OCI-LY7 (cell line): ENCODE measurements around the gene CGB7. TPM values are rescaled to one million over a fixed set of nuclear protein-coding genes. Genes with fewer than 3 reads are reported as not detected.

ENCODE experiments used
- BruUV-seq: library from RNA; stranded (reverse); fragments of 400-500 nt; replicated peaks from 2 replicates; lab custom pipeline; 2021; lab: Mats Ljungman, UMichigan
- CTCF ChIA-PET: fragments of 300-600 bp; sonication (Branson Sonifier 250); formaldehyde crosslinking; loops from one replicate; lab custom pipeline; 2022; ENCODE audit warnings: antibody characterized with exemption; ENCODE audit not compliant: unreplicated experiment; lab: Charles Lee
- POLR2A ChIA-PET: fragments of 300-600 bp; sonication (Branson Sonifier 250); formaldehyde crosslinking; loops from one replicate; lab custom pipeline; 2022; ENCODE audit warnings: antibody characterized with exemption; lab: Charles Lee
- DNase-seq: peaks from one replicate; pipeline ENCODE4 v3.0.0-alpha.2; 2015; ENCODE audit warnings: low spot score
- H2AFZ ChIP-seq: fragments of 200-600 bp; sonication (generic), shearing (Covaris generic); 2 replicates; pipeline ENCODE4 v1.6.1; 2014; ENCODE audit warnings: mild to moderate bottlenecking, antibody characterized with exemption, low read length, moderate library complexity
- H3K27ac ChIP-seq: fragments of 200-600 bp; sonication (generic); 2 replicates; pipeline ENCODE4 v1.5.1; 2014; ENCODE audit warnings: mixed run types, low read depth, mild to moderate bottlenecking, moderate library complexity, low read length, inconsistent platforms; ENCODE audit not compliant: poor library complexity, severe bottlenecking
- H3K36me3 ChIP-seq: fragments of 200-600 bp; sonication (generic); 2 replicates; pipeline ENCODE4 v1.6.1; 2014; ENCODE audit warnings: mild to moderate bottlenecking, antibody characterized with exemption, low read length, moderate library complexity, mixed read lengths; ENCODE audit not compliant: insufficient read depth
- H3K4me1 ChIP-seq: fragments of 200-600 bp; sonication (generic); 2 replicates; pipeline ENCODE4 v1.5.1; 2014; ENCODE audit warnings: mild to moderate bottlenecking, low read length; ENCODE audit not compliant: insufficient read depth, poor library complexity, severe bottlenecking
- H3K4me2 ChIP-seq: fragments of 200-600 bp; sonication (generic); 2 replicates; pipeline ENCODE4 v1.6.1; 2014; ENCODE audit warnings: mild to moderate bottlenecking, low read length
- H3K4me3 ChIP-seq: fragments of 200-600 bp; sonication (generic); 2 replicates; pipeline ENCODE4 v1.5.1; 2014; ENCODE audit warnings: mild to moderate bottlenecking, low read depth, low read length; ENCODE audit not compliant: poor library complexity, severe bottlenecking
- H3K79me2 ChIP-seq: fragments of 200-600 bp; sonication (generic); 2 replicates; pipeline ENCODE4 v1.6.1; 2016; ENCODE audit warnings: low read depth, mild to moderate bottlenecking, low read length, moderate library complexity, mixed read lengths; ENCODE audit not compliant: insufficient read depth
- H3K9me2 ChIP-seq: fragments of 200-600 bp; sonication (generic); 2 replicates; pipeline ENCODE4 v1.6.1; 2016; ENCODE audit warnings: mild to moderate bottlenecking, low read length, mixed read lengths; ENCODE audit not compliant: insufficient read depth
- H3K9me3 ChIP-seq: fragments of 200-600 bp; sonication (generic); 2 replicates; pipeline ENCODE4 v1.6.1; 2014; ENCODE audit warnings: mild to moderate bottlenecking, mixed run types, low read length, mixed read lengths
- H4K20me1 ChIP-seq: fragments of 200-600 bp; sonication (generic); 2 replicates; pipeline ENCODE4 v1.6.1; 2014; ENCODE audit warnings: mild to moderate bottlenecking, antibody characterized with exemption, low read length, moderate library complexity, mixed read lengths; ENCODE audit not compliant: insufficient read depth
- EZH2phosphoT487 ChIP-seq: fragments of 200-600 bp; sonication (generic); IDR thresholded peaks from 2 replicates; pipeline ENCODE4 v1.6.1; 2018; ENCODE audit warnings: low read depth, borderline replicate concordance, mild to moderate bottlenecking, mixed run types, antibody characterized with exemption, low read length, moderate library complexity, mixed read lengths
- intact Hi-C: fragments of 100-400 bp; cut with micrococcal nuclease; formaldehyde crosslinking; loops from one replicate; pipeline ENCODE4 v1.10.0; 2022; ENCODE audit not compliant: unreplicated experiment
- total RNA-seq, 2 experiments: library from RNA; depleted of rRNA in 1 of 2; stranded (reverse); fragments of >200 nt in 1 of 2; shearing (Covaris generic) in 1 of 2; gene quantifications; 2 replicates each; pipeline ENCODE4 v1.2.3, GENCODE V29; 2014 to 2022
- TF ChIP-seq, protein P1 (sequence below): fragments of 200-600 bp; sonication (generic); conservative IDR thresholded peaks from 2 replicates; pipeline ENCODE4 v1.5.1; 2014; ENCODE audit warnings: mild to moderate bottlenecking, antibody characterized with exemption, low read length, moderate library complexity, mixed read lengths

The CGB7 gene
- total RNA-seq, 2 experiments from 2014 or later, result not detected

DNA sequence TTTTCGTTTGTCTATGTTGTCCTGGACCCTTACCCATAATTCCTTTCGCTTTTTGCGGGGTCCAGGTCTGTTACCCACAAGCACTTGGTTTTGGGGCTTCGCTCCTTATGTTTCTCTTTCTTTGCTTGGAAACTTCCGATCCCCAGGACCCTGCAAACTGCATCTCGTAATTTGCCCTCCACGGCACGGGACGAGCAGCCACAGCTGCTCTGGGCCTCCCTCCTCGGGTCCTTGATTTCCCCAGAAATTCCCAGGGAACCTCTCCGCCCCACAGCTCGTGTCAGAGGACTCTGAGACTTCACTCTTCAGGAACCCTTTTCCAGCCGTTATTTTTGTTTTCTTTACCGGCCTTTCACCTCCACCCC lies 28.3 kb upstream of the CGB7 start:
- DNase-seq, result no peak
- Histone ChIP-seq H3K9me3 (no peaks in the 10 kb centered on the region), H3K9me2 (no peaks in the 10 kb centered on the region), H3K79me2 (peaks cover 52% of the 10 kb centered on the region), H2AFZ (peak overlapping the region; percentile 33; the same call in 1 of the 2 replicates), H3K4me2 (peak overlapping the region; percentile 100), H3K4me3 (peak overlapping the region; percentile 98), H3K36me3 (peaks cover 46% of the 10 kb centered on the region), H4K20me1 (peaks cover 24% of the 10 kb centered on the region), H3K27ac (peak overlapping the region; percentile 68), H3K4me1 (peaks cover 21% of the 10 kb centered on the region)
- intact Hi-C loops, result no loop called here
- TF ChIP-seq EZH2phosphoT487, result no peak
- TF ChIP-seq, protein P1, sequence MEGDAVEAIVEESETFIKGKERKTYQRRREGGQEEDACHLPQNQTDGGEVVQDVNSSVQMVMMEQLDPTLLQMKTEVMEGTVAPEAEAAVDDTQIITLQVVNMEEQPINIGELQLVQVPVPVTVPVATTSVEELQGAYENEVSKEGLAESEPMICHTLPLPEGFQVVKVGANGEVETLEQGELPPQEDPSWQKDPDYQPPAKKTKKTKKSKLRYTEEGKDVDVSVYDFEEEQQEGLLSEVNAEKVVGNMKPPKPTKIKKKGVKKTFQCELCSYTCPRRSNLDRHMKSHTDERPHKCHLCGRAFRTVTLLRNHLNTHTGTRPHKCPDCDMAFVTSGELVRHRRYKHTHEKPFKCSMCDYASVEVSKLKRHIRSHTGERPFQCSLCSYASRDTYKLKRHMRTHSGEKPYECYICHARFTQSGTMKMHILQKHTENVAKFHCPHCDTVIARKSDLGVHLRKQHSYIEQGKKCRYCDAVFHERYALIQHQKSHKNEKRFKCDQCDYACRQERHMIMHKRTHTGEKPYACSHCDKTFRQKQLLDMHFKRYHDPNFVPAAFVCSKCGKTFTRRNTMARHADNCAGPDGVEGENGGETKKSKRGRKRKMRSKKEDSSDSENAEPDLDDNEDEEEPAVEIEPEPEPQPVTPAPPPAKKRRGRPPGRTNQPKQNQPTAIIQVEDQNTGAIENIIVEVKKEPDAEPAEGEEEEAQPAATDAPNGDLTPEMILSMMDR, result 0 out of 2 replicates have a peak, but pooled peaks have one; percentile 8
- ChIA-PET CTCF (no interaction called here), POLR2A (no interaction called here)
- BruUV-seq, result no TSS peak

DNA sequence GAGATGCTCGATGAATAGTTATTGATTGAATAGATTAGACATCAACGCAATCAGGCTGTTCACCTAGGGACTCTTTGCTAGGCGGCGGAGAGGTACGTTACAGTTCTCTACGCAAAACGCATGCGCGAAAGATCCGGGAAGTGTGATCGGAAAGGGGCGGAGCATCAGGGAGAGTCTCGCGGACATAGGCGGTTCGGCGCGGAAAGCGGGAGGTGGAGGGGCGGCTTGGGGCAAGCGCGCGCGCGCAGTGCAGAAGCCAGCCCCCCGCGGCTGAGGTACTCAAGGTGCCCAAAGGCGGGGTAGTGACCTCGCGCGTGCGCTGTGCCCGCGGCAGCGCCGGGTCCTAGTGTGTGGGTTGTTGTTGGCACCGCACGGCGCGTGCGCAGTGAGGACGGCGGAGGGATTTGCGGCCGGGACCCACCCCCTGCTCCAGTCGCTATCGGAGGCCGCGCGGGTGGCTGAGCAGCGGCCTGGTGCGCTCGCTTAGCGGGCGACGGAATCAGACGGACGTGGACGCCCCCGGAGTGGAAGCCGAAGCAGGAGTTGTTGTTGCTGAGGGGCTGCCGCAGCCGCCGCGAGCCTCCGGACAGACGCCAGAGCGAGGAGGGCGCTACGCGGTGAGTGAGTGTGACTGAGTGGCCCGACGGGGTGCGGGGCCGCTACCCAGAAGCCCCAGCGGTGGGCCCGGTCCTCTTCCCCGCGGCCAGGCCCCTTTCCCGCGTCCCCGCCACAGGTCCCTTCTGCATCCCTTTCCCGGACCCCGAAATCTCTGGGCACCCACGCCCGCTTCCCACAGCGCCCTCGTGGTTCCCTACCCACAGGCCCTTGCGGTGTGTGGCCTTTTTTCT lies 27.7 kb upstream of the CGB7 start, which contains the start of gene SNRNP70:
Gene SNRNP70 (plus strand): TSS at position 432 of the 848 bp plus-strand sequence. CDS start 964 bp downstream, outside the sequence.
- no peaks in the 10 kb centered on the region for H3K9me2 ChIP-seq
- DNase-seq, result peak; percentile 100
- peaks cover 24% of the 10 kb centered on the region for H4K20me1 ChIP-seq
- intact Hi-C loops, result no loop called here
- peak within 1 kb of the TSS; percentile 100 for H3K4me2 ChIP-seq
- no TSS peak for BruUV-seq
- no peak for TF ChIP-seq EZH2phosphoT487
- TF ChIP-seq, protein P1, result 0 out of 2 replicates have a peak, but pooled peaks have one; percentile 14
- peaks cover 40% of the 10 kb centered on the region for H3K36me3 ChIP-seq
- ChIA-PET POLR2A (no interaction called here), CTCF (no interaction called here)
- H3K4me3 ChIP-seq, result peak within 1 kb of the TSS; percentile 98
- peaks cover 48% of the 10 kb centered on the region for H3K79me2 ChIP-seq
- H3K9me3 ChIP-seq, result no peaks in the 10 kb centered on the region
- H3K27ac ChIP-seq, result peak within 1 kb of the TSS; percentile 68
- H2AFZ ChIP-seq, result peak within 1 kb of the TSS; percentile 92
- peaks cover 21% of the 10 kb centered on the region for H3K4me1 ChIP-seq
